ENCODE measurements around the gene MAP1B.

Gene MAP1B

GRCh38 chr5:72234868-72235267, 127.6 kb downstream of the MAP1B start:
- H3K4me3 ChIP-seq (ENCODE audit: low read length) = no peak overlapping the region
- H2AFZ ChIP-seq (ENCODE audit: low read length) = no peak overlapping the region
- no peaks in the 10 kb centered on the region for H3F3A ChIP-seq (ENCODE audit: insufficient read depth, low read length)
- no peaks in the 10 kb centered on the region for H3K9me3 ChIP-seq (replicated peaks; ENCODE audit: insufficient read depth, low read length)
- no peaks in the 10 kb centered on the region for H3K27me3 ChIP-seq (replicated peaks; ENCODE audit: insufficient read depth, low read length)
- H3K9ac ChIP-seq (ENCODE audit: low read length) = no peak overlapping the region
- no peaks in the 10 kb centered on the region for H3K79me2 ChIP-seq (ENCODE audit: low read length)
- DNase-seq = no peak
- H3K9me2 ChIP-seq (replicated peaks; ENCODE audit: insufficient read depth, low read length) = no peaks in the 10 kb centered on the region
- H3K4me1 ChIP-seq (ENCODE audit: low read length) = no peaks in the 10 kb centered on the region
- H3K27ac ChIP-seq (ENCODE audit: low read length) = no peak overlapping the region
- H3K4me2 ChIP-seq (ENCODE audit: low read depth, low read length) = no peak overlapping the region
- H4K20me1 ChIP-seq (ENCODE audit: insufficient read depth, low read length) = 0 out of 2 replicates have a peak, but pooled peaks cover 3% of the 10 kb centered on the region
- TF ChIP-seq EZH2phosphoT487 (IDR thresholded peaks at IDR 0.05; ENCODE audit: low read length) = no peak
- TF ChIP-seq EZH2 (optimal IDR thresholded peaks at IDR 0.05; ENCODE audit: low read depth, low read length) = no peak
- no peak for TF ChIP-seq CTCF (IDR thresholded peaks at IDR 0.05; ENCODE audit: low read length)
- H3K36me3 ChIP-seq (replicated peaks; ENCODE audit: insufficient read depth, low read length) = 0 out of 2 replicates have a peak, but pooled peaks cover 3% of the 10 kb centered on the region

DNA sequence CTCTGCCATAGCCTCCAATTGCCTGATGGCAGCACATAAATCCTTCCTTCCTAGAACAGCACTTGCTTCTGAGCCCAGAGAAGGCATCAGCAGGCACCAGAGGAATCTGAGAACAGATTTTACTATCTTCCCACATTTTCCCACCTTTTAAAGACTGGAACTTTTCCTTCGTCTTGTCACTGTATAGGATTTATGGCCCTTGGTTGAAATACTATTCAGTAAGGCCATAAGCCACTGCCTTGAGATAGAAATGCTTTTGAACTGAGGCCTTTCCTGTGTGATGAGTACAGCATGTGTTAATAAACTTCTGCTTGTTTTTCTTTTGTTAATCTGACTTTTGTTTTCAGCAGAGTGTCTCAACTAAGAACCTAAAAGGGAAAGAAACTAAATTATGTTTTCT, 128.4 kb downstream of the MAP1B start:
- no peaks in the 10 kb centered on the region for H3K27me3 ChIP-seq (replicated peaks; ENCODE audit: insufficient read depth, low read length)
- no peak overlapping the region for H3K4me3 ChIP-seq (ENCODE audit: low read length)
- no peaks in the 10 kb centered on the region for H3K4me1 ChIP-seq (ENCODE audit: low read length)
- H3K9ac ChIP-seq (ENCODE audit: low read length) = no peak overlapping the region
- TF ChIP-seq EZH2phosphoT487 (IDR thresholded peaks at IDR 0.05; ENCODE audit: low read length) (no peak), EZH2 (optimal IDR thresholded peaks at IDR 0.05; ENCODE audit: low read depth, low read length) (no peak), CTCF (IDR thresholded peaks at IDR 0.05; ENCODE audit: low read length) (no peak)
- H2AFZ ChIP-seq (ENCODE audit: low read length) = no peak overlapping the region
- no peak overlapping the region for H3K4me2 ChIP-seq (ENCODE audit: low read depth, low read length)
- H4K20me1 ChIP-seq (ENCODE audit: insufficient read depth, low read length) = 0 out of 2 replicates have a peak, but pooled peaks cover 3% of the 10 kb centered on the region
- no peak overlapping the region for H3K27ac ChIP-seq (ENCODE audit: low read length)
- H3K36me3 ChIP-seq (replicated peaks; ENCODE audit: insufficient read depth, low read length) = 0 out of 2 replicates have a peak, but pooled peaks cover 3% of the 10 kb centered on the region
- H3K79me2 ChIP-seq (ENCODE audit: low read length) = no peaks in the 10 kb centered on the region
- H3K9me2 ChIP-seq (replicated peaks; ENCODE audit: insufficient read depth, low read length) = no peaks in the 10 kb centered on the region
- H3K9me3 ChIP-seq (replicated peaks; ENCODE audit: insufficient read depth, low read length) = no peaks in the 10 kb centered on the region
- no peak for DNase-seq
- no peaks in the 10 kb centered on the region for H3F3A ChIP-seq (ENCODE audit: insufficient read depth, low read length)

DNA sequence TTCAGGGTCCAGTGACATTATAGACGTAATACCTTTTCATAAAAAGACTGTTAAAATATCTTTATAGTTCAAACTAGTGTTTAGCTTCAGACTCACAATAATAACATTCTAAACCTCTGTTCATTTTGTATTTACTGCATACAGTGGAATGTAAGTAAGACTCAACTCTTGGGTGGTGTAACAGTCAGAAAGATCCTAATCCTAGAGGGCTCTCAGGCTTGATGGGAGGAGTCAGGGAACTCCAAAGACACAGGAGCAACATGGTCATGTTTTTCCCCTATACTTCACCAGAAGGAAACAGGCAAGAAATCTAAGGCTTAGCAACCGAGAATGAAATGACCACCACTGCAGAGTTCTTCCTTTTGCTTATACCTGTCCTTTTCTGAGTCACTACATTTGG, 130.1 kb downstream of the MAP1B start:
- Histone ChIP-seq H3K36me3 (replicated peaks; ENCODE audit: insufficient read depth, low read length) (0 out of 2 replicates have a peak, but pooled peaks cover 3% of the 10 kb centered on the region), H3K4me1 (ENCODE audit: low read length) (no peaks in the 10 kb centered on the region), H3K79me2 (ENCODE audit: low read length) (no peaks in the 10 kb centered on the region), H2AFZ (ENCODE audit: low read length) (no peak overlapping the region), H3K4me2 (ENCODE audit: low read depth, low read length) (no peak overlapping the region), H3F3A (ENCODE audit: insufficient read depth, low read length) (no peaks in the 10 kb centered on the region), H3K27me3 (replicated peaks; ENCODE audit: insufficient read depth, low read length) (no peaks in the 10 kb centered on the region), H3K9ac (ENCODE audit: low read length) (no peak overlapping the region), H3K9me2 (replicated peaks; ENCODE audit: insufficient read depth, low read length) (no peaks in the 10 kb centered on the region), H3K9me3 (replicated peaks; ENCODE audit: insufficient read depth, low read length) (no peaks in the 10 kb centered on the region), H3K4me3 (ENCODE audit: low read length) (no peak overlapping the region), H4K20me1 (ENCODE audit: insufficient read depth, low read length) (no peaks in the 10 kb centered on the region), H3K27ac (ENCODE audit: low read length) (no peak overlapping the region)
- no peak for DNase-seq
- TF ChIP-seq EZH2phosphoT487 (IDR thresholded peaks at IDR 0.05; ENCODE audit: low read length) = no peak
- no peak for TF ChIP-seq CTCF (IDR thresholded peaks at IDR 0.05; ENCODE audit: low read length)
- no peak for TF ChIP-seq EZH2 (optimal IDR thresholded peaks at IDR 0.05; ENCODE audit: low read depth, low read length)

All from MM.1S (cell line).